Embryonic facial prominence (tissue), 1 donor: ENCODE results near the gene HLA-DPB1.

Experiments
- DNase-seq: peaks from one replicate; pipeline ENCODE4 v3.0.0-alpha.2; 2016; ENCODE audit errors: extremely low spot score

The HLA-DPB1 gene

GRCh38 chr6:33103776-33104175, 28.0 kb downstream of the HLA-DPB1 start:
- DNase-seq = no peak

- no peak for DNase-seq
These were observed 29.1 kb downstream of the HLA-DPB1 start for GRCh38 chr6:33104887-33105286.

GRCh38 chr6:33105386-33105785, 29.6 kb downstream of the HLA-DPB1 start:
- no peak for DNase-seq

GRCh38 chr6:33105916-33106871, 30.4 kb downstream of the HLA-DPB1 start:
- DNase-seq = no peak

GRCh38 chr6:33107641-33108040, 31.9 kb downstream of the HLA-DPB1 start:
- no peak for DNase-seq

- no peak for DNase-seq
These were observed 32.5 kb downstream of the HLA-DPB1 start for GRCh38 chr6:33108307-33108706.

- no peak for DNase-seq
These were observed 36.4 kb downstream of the HLA-DPB1 start for GRCh38 chr6:33112148-33112547.

GRCh38 chr6:33113755-33114154, 38.0 kb downstream of the HLA-DPB1 start:
- no peak for DNase-seq

DNA sequence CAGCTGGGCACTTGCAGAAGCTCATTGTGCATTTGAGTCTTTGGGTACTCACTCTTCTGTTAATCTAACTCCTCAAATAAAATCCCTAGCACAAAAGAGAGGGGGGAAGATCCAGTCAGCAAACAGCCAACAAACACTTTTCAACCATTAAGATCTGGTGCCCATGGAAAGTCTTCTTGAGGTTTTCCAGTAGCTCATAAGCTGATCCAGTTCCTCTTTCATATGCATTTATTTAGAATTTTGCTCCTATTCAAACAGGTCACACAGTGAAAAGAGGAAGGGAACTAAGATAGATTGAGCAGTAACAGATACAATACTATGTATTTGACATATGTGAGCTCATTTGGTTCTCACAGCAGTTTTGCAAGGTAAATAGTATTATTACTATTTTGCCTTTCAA, 38.6 kb downstream of the HLA-DPB1 start:
- DNase-seq = no peak

DNA sequence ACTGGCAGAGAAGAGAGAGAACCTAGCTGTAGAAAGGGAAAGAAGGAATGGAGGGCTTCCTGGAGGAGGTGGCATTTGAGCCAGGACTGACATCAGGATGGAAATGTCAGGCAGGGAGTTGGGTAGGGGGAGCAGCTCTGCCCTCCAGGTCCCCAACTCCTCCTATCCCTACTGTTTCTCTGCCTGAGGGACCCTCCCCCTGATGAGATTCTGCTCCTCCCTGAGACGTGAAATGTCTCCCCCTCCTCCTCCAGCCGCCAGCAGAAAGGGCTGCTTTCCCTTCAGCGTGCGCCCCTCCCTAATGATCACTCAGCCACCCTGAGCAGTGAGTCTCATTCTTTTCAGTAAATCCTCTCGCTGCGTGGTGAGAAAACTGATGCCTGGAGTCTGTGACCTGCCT, 40.6 kb downstream of the HLA-DPB1 start:
- no peak for DNase-seq

DNA sequence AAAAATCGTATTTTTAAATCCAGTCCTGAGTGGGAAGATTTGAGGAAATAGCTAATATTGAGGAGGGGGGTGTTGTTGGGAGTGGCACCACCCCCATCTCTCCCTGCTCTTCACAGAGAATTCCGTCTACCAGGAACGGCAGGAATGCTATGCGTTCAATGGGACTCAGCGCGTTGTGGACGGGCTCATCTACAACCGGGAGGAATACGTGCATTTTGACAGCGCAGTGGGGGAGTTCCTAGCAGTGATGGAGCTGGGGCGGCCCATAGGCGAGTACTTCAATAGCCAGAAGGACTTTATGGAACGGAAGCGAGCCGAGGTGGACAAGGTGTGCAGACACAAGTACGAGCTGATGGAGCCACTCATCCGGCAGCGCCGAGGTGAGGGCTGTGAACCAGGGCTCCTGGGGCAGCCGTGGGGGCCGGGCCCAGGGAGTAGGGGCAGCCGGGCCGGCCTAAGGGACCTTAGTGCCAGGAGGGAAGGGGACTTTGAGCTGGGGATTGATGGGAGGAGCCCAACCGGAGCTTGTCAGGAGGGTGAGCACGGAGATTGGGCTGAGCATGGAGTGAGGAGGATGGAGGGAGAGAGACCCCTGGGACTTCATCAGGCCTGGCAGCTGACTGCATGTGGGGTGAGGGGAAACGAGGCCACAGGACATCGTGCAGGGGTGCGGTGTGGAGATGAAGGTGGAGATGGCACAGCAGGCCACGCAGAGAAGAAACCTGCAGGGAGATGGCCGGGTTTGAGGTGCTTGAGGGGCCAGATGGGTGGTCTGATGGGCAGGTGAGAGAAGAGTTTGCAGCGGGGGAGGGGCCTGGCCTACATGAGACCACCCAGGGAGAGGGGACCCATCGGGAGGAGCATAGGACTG, 41.3 kb downstream of the HLA-DPB1 start:
- DNase-seq = no peak

- no peak for DNase-seq
These were observed 42.1 kb downstream of the HLA-DPB1 start for GRCh38 chr6:33117811-33118277.

DNA sequence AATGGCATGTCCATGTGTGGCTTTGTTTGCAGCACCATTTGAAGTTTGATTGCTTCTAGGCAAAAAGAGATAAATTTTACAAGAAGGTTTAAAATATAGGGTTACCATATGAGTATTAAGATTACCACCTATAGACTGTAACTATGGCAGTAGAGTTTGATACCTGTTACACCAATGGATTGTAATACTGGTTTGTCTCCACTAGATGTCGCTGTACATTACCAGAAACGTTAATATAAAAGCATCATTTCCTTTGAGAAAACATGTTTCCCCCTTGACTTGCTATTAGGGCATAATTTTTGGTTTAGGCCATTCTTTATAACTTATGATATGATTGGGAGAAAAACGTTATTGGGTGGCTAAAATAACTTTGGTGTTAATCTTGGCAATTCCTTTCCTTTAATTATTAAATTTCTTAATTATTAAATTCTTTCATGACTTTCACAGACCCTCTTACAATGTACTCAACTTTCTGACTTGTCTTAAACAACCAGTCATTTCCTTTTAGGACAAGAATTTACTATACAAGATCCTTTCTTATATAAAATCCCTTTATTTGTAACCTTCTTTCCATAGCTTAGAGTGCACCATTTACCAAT, 42.8 kb downstream of the HLA-DPB1 start:
- no peak for DNase-seq

GRCh38 chr6:33120001-33120400, 44.2 kb downstream of the HLA-DPB1 start:
- no peak for DNase-seq

DNA sequence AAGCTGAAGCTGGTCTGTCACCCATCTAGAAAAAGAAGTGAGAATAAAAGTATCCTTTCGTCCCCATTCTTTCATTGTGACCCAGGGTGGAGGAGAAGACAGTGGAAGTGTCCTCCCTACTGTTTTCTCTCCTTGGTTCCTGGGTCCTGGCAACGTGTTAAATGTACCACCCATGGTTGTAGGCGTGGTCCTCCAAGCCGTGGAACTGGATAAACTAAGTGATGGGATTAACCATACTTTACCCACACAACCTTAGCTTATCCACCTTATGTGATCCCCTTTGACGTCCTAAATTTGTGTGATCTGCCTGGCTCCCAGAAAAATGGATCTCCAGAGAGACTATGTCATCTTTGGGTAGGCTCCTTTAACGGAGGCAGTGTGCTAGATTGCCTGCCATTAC, 47.4 kb downstream of the HLA-DPB1 start:
- DNase-seq = no peak

DNA sequence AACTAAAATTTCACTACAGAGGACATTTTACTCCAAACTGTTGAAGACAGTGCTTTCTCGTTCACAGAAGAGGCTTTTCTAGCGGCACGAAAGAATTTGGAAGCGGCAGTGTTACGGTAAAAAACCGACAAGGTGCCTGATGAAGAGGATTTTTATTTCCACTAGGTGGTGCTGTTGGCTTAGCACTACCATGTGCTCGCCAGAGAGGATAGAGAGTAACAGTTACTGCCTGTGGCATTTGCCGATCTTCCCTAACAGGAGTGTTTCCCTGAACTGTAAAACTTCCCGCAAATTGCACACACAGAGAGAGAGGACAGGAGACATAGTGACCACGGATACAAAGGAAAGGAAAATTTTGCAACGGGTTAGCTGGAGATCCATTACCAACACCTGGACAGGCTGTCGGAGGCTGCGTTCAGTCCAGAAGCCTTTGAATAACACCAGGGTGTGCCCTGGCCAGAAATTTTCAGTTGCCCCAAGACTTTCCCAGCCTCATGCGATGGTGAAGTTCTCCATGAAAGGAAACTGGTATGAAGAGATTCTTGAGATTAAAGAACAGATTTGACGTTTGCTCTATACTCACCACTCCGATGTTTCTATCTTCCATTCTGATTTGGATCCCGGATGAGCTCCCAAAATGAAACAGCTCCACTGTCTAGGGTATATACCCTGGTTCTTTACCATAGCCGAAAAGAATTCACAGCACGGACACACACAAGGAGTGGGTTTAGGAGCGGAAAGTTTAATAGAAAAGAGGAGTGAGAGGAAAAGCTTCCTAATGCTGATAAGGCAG, 48.1 kb downstream of the HLA-DPB1 start:
- DNase-seq = no peak

- DNase-seq = no peak
These were observed 48.7 kb downstream of the HLA-DPB1 start for GRCh38 chr6:33124525-33124901.

DNA sequence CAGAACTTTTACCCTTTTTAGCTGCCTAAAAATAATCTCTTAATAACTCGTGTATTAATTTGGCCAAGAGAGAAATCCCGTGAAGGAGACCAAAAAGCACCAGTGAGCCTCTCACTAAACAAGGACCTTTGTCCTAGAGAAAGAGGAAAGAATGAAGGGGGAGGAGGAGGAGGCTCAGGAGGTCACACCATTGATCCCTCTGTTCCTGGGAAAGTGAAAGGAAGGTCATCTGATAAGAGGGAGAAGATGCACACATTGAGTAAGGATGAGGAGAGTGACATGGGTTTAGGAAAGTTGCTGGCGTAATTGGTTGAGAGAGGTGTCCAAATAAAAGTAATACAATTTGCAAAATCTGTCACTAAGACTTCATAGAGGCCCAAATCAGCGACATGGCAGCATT, 49.2 kb downstream of the HLA-DPB1 start:
- DNase-seq = no peak

DNA sequence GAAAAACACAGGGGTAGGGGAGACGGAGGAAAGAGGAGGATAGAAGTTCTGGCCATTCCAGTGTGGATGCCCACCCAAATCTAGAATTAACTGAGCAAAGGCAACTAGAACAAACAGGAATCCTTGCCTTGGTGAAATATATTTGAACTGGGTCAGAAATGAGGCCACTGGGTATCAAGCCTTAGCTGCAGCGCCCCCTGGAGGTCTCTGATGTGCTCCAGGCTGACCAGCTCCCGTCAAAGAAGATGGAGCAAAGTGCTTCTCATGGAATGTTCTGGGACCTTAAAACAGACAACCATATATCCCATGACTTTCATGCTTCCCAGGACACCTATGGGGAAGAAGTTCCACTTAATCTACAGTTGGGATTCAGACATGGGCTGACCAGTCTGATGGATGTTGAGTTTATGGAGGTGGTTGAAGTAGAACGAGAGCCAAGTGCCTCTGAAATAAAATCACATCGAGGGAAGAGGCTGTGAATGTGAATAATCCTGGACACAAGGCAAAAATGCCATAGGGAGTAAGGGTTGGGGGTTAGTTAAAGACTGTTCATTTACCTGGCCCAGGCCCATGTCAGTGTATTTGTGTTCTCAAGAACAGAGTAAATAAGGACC, 50.4 kb downstream of the HLA-DPB1 start:
- DNase-seq = no peak

- no peak for DNase-seq
These were observed 52.5 kb downstream of the HLA-DPB1 start for GRCh38 chr6:33128318-33128717.

GRCh38 chr6:33132081-33132524, 56.3 kb downstream of the HLA-DPB1 start:
- DNase-seq = no peak
